Keratinocyte (primary cell): Measurements from ENCODE around the gene ANKRD55. TPM values are rescaled to one million over a fixed set of nuclear protein-coding genes. Genes with fewer than 3 reads are reported as not detected.

ENCODE experiments used
- DNase-seq: peaks from one replicate; pipeline ENCODE4 v3.0.0-alpha.2; 2011; ENCODE audit warnings: low read depth, missing footprints, low spot score
- FAIRE-seq: peaks from 2 replicates; lab custom pipeline; 2011; peaks lifted over from hg19 to GRCh38; lab: Jason Lieb, UNC
- H2AFZ ChIP-seq: 2 replicates; pipeline ENCODE4 v1.6.0; 2012; ENCODE audit warnings: low read length, control low read depth, inconsistent platforms; ENCODE audit not compliant: control insufficient read depth
- H3K27ac ChIP-seq: 2 replicates; pipeline ENCODE4 v1.5.1; 2011; ENCODE audit warnings: low read length; ENCODE audit not compliant: control insufficient read depth, insufficient read depth
- H3K27me3 ChIP-seq: 3 replicates; pipeline ENCODE4 v1.6.0; 2011; ENCODE audit warnings: low read length; ENCODE audit not compliant: control insufficient read depth, insufficient read depth; ENCODE audit errors: extremely low read depth
- H3K36me3 ChIP-seq, 2 experiments: 2 replicates in 1 of 2; 3 replicates in 1 of 2; pipeline ENCODE4 v1.5.1; 2011; ENCODE audit warnings: low read length in 2 of 2, mild to moderate bottlenecking in 1 of 2; ENCODE audit not compliant: control insufficient read depth in 2 of 2, insufficient read depth in 2 of 2; ENCODE audit errors: extremely low read depth in 1 of 2
- H3K4me1 ChIP-seq: 3 replicates; pipeline ENCODE4 v1.5.1; 2011; ENCODE audit warnings: low read length; ENCODE audit not compliant: control insufficient read depth, insufficient read depth; ENCODE audit errors: extremely low read depth
- H3K4me2 ChIP-seq: 3 replicates; pipeline ENCODE4 v1.6.0; 2011; ENCODE audit warnings: low read depth, low read length; ENCODE audit not compliant: control insufficient read depth, insufficient read depth; ENCODE audit errors: extremely low read depth
- H3K4me3 ChIP-seq, 3 experiments: fragments of 200-600 bp in 1 of 3; sonication (generic) in 1 of 3; 2 replicates in 2 of 3; 3 replicates in 1 of 3; pipeline ENCODE4 v1.5.1; 2011 to 2016; ENCODE audit warnings: low read length in 3 of 3, mild to moderate bottlenecking in 3 of 3, control low read depth in 2 of 3, inconsistent platforms in 1 of 3, low read depth in 1 of 3, mixed read lengths in 1 of 3, mixed run types in 1 of 3, moderate library complexity in 1 of 3; ENCODE audit not compliant: control insufficient read depth in 2 of 3, insufficient read depth in 2 of 3; ENCODE audit errors: extremely low read depth in 1 of 3
- H3K79me2 ChIP-seq: 2 replicates; pipeline ENCODE4 v1.6.0; 2012; ENCODE audit warnings: low read length; ENCODE audit not compliant: control insufficient read depth, insufficient read depth
- H3K9ac ChIP-seq: 3 replicates; pipeline ENCODE4 v1.6.0; 2011; ENCODE audit warnings: low read length; ENCODE audit not compliant: control insufficient read depth, insufficient read depth; ENCODE audit errors: extremely low read depth
- H3K9me1 ChIP-seq: 3 replicates; pipeline ENCODE4 v1.6.0; 2011; ENCODE audit warnings: low read length; ENCODE audit not compliant: control insufficient read depth, insufficient read depth; ENCODE audit errors: extremely low read depth
- H3K9me3 ChIP-seq: 2 replicates; pipeline ENCODE4 v1.5.1; 2012; ENCODE audit warnings: low read depth, low read length; ENCODE audit not compliant: control insufficient read depth
- H4K20me1 ChIP-seq: 3 replicates; pipeline ENCODE4 v1.6.0; 2011; ENCODE audit warnings: low read length; ENCODE audit not compliant: control insufficient read depth, insufficient read depth; ENCODE audit errors: extremely low read depth
- EZH2 ChIP-seq: IDR thresholded peaks from one replicate; pipeline ENCODE4 v1.6.1; 2012; ENCODE audit warnings: inconsistent platforms, mild to moderate bottlenecking, low read length, moderate library complexity
- dilution Hi-C: fragments of 300-500 bp; cut with MboI; formaldehyde crosslinking; loops from one replicate; pipeline ENCODE4 v1.7.0; 2020; ENCODE audit warnings: low sequenced_read_pairs; ENCODE audit not compliant: extremely low pct_ligation_motif_present
- polyA plus RNA-seq, 5 experiments: library from polyadenylated mRNA; depleted of rRNA in 3 of 5; stranded (reverse) in 3 of 5; stranded (forward) in 1 of 5; unstranded in 1 of 5; fragments of >200 nt; gene quantifications; 1 replicate in 1 of 5; 2 replicates in 3 of 5; 3 replicates in 1 of 5; pipeline versions ENCODE4 v1.2.1 to v1.2.3, GENCODE V29; 2011 to 2012; ENCODE audit warnings: missing spikeins in 2 of 5, low read depth in 1 of 5, low replicate concordance in 1 of 5
- TF ChIP-seq, protein P1 (sequence below), 3 experiments: IDR thresholded peaks in 1 of 3; conservative IDR thresholded peaks in 1 of 3; optimal IDR thresholded peaks in 1 of 3; 2 replicates in 2 of 3; 3 replicates in 1 of 3; pipeline versions ENCODE3 to v1.5.1; 2011; ENCODE audit warnings: low read length in 3 of 3, mild to moderate bottlenecking in 3 of 3, moderate library complexity in 2 of 3, control low read depth in 1 of 3, inconsistent platforms in 1 of 3; ENCODE audit not compliant: insufficient read depth in 2 of 3; ENCODE audit errors: extremely low read depth in 1 of 3

Gene ANKRD55
- polyA plus RNA-seq, 1 donor (not counting 4 experiments of a cell fraction or from before 2014, with no cell fraction given), result not detected

DNA sequence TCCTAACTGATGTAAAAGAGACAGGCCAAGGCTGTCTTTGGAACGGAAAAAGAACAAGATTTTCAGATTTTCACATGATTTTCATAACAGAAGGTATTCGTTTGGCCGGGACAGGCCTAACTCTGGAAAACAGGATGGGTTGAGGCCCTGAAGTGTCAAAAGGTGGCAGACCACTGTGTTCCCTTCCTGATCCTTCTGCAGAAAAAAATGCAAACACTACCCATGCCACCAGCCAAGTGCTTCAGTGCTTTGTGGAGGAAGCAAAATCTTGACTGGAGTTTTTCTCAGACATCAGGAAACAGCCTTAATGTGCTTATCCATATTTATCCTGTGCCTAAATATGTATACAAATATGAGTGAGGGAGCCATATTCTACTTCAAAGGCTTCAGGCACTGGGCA lies 124.9 kb downstream of the ANKRD55 start:
- H3K79me2 ChIP-seq, result no peaks in the 10 kb centered on the region
- peaks cover 4% of the 10 kb centered on the region for H3K27me3 ChIP-seq
- H3K27ac ChIP-seq, result no peak overlapping the region
- no peaks in the 10 kb centered on the region for H3K36me3 ChIP-seq
- H3K9me3 ChIP-seq, result no peaks in the 10 kb centered on the region
- no peak overlapping the region for H3K4me2 ChIP-seq
- no peaks in the 10 kb centered on the region for H4K20me1 ChIP-seq
- dilution Hi-C loops, result no loop called here
- H3K4me1 ChIP-seq, result peaks cover 4% of the 10 kb centered on the region
- TF ChIP-seq, protein P1, sequence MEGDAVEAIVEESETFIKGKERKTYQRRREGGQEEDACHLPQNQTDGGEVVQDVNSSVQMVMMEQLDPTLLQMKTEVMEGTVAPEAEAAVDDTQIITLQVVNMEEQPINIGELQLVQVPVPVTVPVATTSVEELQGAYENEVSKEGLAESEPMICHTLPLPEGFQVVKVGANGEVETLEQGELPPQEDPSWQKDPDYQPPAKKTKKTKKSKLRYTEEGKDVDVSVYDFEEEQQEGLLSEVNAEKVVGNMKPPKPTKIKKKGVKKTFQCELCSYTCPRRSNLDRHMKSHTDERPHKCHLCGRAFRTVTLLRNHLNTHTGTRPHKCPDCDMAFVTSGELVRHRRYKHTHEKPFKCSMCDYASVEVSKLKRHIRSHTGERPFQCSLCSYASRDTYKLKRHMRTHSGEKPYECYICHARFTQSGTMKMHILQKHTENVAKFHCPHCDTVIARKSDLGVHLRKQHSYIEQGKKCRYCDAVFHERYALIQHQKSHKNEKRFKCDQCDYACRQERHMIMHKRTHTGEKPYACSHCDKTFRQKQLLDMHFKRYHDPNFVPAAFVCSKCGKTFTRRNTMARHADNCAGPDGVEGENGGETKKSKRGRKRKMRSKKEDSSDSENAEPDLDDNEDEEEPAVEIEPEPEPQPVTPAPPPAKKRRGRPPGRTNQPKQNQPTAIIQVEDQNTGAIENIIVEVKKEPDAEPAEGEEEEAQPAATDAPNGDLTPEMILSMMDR (optimal IDR thresholded peaks at IDR 0.05 in 1 of 3, IDR thresholded peaks at IDR 0.05 in 1 of 3, conservative IDR thresholded peaks at IDR 0.05 in 1 of 3; ENCODE audit: extremely low read depth in 1 of 3, insufficient read depth in 2 of 3, low read length in 3 of 3), result no peak
- no peak for TF ChIP-seq EZH2
- H3K9ac ChIP-seq, result no peak overlapping the region
- no peak for DNase-seq
- H3K4me3 ChIP-seq, result no peak overlapping the region
- H2AFZ ChIP-seq, result no peak overlapping the region
- no peaks in the 10 kb centered on the region for H3K9me1 ChIP-seq
- no peak for FAIRE-seq

GRCh38 chr5:56106837-56107236 lies 126.3 kb downstream of the ANKRD55 start:
- no peak overlapping the region for H3K4me2 ChIP-seq
- dilution Hi-C loops, result no loop called here
- no peak for FAIRE-seq
- no peaks in the 10 kb centered on the region for H3K79me2 ChIP-seq
- peaks cover 4% of the 10 kb centered on the region for H3K27me3 ChIP-seq
- no peaks in the 10 kb centered on the region for H3K9me1 ChIP-seq
- no peaks in the 10 kb centered on the region for H3K9me3 ChIP-seq
- H4K20me1 ChIP-seq, result no peaks in the 10 kb centered on the region
- no peaks in the 10 kb centered on the region for H3K4me1 ChIP-seq
- no peak overlapping the region for H3K9ac ChIP-seq
- H3K4me3 ChIP-seq, result no peak overlapping the region
- TF ChIP-seq, protein P1 (optimal IDR thresholded peaks at IDR 0.05 in 1 of 3, IDR thresholded peaks at IDR 0.05 in 1 of 3, conservative IDR thresholded peaks at IDR 0.05 in 1 of 3; ENCODE audit: extremely low read depth in 1 of 3, insufficient read depth in 2 of 3, low read length in 3 of 3), result no peak
- no peak for TF ChIP-seq EZH2
- no peaks in the 10 kb centered on the region for H3K36me3 ChIP-seq
- no peak overlapping the region for H3K27ac ChIP-seq
- no peak overlapping the region for H2AFZ ChIP-seq
- DNase-seq, result no peak
